OCI-LY7 (cell line): Measurements from ENCODE around the gene RAB7A. TPM values are rescaled to one million over a fixed set of nuclear protein-coding genes. Genes with fewer than 3 reads are reported as not detected.

Experiments used
- BruUV-seq: library from RNA; stranded (reverse); fragments of 400-500 nt; replicated peaks from 2 replicates; lab custom pipeline; 2021; lab: Mats Ljungman, UMichigan
- CTCF ChIA-PET: fragments of 300-600 bp; sonication (Branson Sonifier 250); formaldehyde crosslinking; loops from one replicate; lab custom pipeline; 2022; ENCODE audit warnings: antibody characterized with exemption; ENCODE audit not compliant: unreplicated experiment; lab: Charles Lee
- POLR2A ChIA-PET: fragments of 300-600 bp; sonication (Branson Sonifier 250); formaldehyde crosslinking; loops from one replicate; lab custom pipeline; 2022; ENCODE audit warnings: antibody characterized with exemption; lab: Charles Lee
- DNase-seq: peaks from one replicate; pipeline ENCODE4 v3.0.0-alpha.2; 2015; ENCODE audit warnings: low spot score
- H2AFZ ChIP-seq: fragments of 200-600 bp; sonication (generic), shearing (Covaris generic); 2 replicates; pipeline ENCODE4 v1.6.1; 2014; ENCODE audit warnings: mild to moderate bottlenecking, antibody characterized with exemption, low read length, moderate library complexity
- H3K27ac ChIP-seq: fragments of 200-600 bp; sonication (generic); 2 replicates; pipeline ENCODE4 v1.5.1; 2014; ENCODE audit warnings: mixed run types, low read depth, mild to moderate bottlenecking, moderate library complexity, low read length, inconsistent platforms; ENCODE audit not compliant: poor library complexity, severe bottlenecking
- H3K36me3 ChIP-seq: fragments of 200-600 bp; sonication (generic); 2 replicates; pipeline ENCODE4 v1.6.1; 2014; ENCODE audit warnings: mild to moderate bottlenecking, antibody characterized with exemption, low read length, moderate library complexity, mixed read lengths; ENCODE audit not compliant: insufficient read depth
- H3K4me1 ChIP-seq: fragments of 200-600 bp; sonication (generic); 2 replicates; pipeline ENCODE4 v1.5.1; 2014; ENCODE audit warnings: mild to moderate bottlenecking, low read length; ENCODE audit not compliant: insufficient read depth, poor library complexity, severe bottlenecking
- H3K4me2 ChIP-seq: fragments of 200-600 bp; sonication (generic); 2 replicates; pipeline ENCODE4 v1.6.1; 2014; ENCODE audit warnings: mild to moderate bottlenecking, low read length
- H3K4me3 ChIP-seq: fragments of 200-600 bp; sonication (generic); 2 replicates; pipeline ENCODE4 v1.5.1; 2014; ENCODE audit warnings: mild to moderate bottlenecking, low read depth, low read length; ENCODE audit not compliant: poor library complexity, severe bottlenecking
- H3K79me2 ChIP-seq: fragments of 200-600 bp; sonication (generic); 2 replicates; pipeline ENCODE4 v1.6.1; 2016; ENCODE audit warnings: low read depth, mild to moderate bottlenecking, low read length, moderate library complexity, mixed read lengths; ENCODE audit not compliant: insufficient read depth
- H3K9me2 ChIP-seq: fragments of 200-600 bp; sonication (generic); 2 replicates; pipeline ENCODE4 v1.6.1; 2016; ENCODE audit warnings: mild to moderate bottlenecking, low read length, mixed read lengths; ENCODE audit not compliant: insufficient read depth
- H3K9me3 ChIP-seq: fragments of 200-600 bp; sonication (generic); 2 replicates; pipeline ENCODE4 v1.6.1; 2014; ENCODE audit warnings: mild to moderate bottlenecking, mixed run types, low read length, mixed read lengths
- H4K20me1 ChIP-seq: fragments of 200-600 bp; sonication (generic); 2 replicates; pipeline ENCODE4 v1.6.1; 2014; ENCODE audit warnings: mild to moderate bottlenecking, antibody characterized with exemption, low read length, moderate library complexity, mixed read lengths; ENCODE audit not compliant: insufficient read depth
- EZH2phosphoT487 ChIP-seq: fragments of 200-600 bp; sonication (generic); IDR thresholded peaks from 2 replicates; pipeline ENCODE4 v1.6.1; 2018; ENCODE audit warnings: low read depth, borderline replicate concordance, mild to moderate bottlenecking, mixed run types, antibody characterized with exemption, low read length, moderate library complexity, mixed read lengths
- intact Hi-C: fragments of 100-400 bp; cut with micrococcal nuclease; formaldehyde crosslinking; loops from one replicate; pipeline ENCODE4 v1.10.0; 2022; ENCODE audit not compliant: unreplicated experiment
- total RNA-seq, 2 experiments: library from RNA; depleted of rRNA in 1 of 2; stranded (reverse); fragments of >200 nt in 1 of 2; shearing (Covaris generic) in 1 of 2; gene quantifications; 2 replicates each; pipeline ENCODE4 v1.2.3, GENCODE V29; 2014 to 2022
- TF ChIP-seq, protein P1 (sequence below): fragments of 200-600 bp; sonication (generic); conservative IDR thresholded peaks from 2 replicates; pipeline ENCODE4 v1.5.1; 2014; ENCODE audit warnings: mild to moderate bottlenecking, antibody characterized with exemption, low read length, moderate library complexity, mixed read lengths

The RAB7A gene
- total RNA-seq, 2 experiments from 2014 or later = 24.5 to 143 TPM

DNA sequence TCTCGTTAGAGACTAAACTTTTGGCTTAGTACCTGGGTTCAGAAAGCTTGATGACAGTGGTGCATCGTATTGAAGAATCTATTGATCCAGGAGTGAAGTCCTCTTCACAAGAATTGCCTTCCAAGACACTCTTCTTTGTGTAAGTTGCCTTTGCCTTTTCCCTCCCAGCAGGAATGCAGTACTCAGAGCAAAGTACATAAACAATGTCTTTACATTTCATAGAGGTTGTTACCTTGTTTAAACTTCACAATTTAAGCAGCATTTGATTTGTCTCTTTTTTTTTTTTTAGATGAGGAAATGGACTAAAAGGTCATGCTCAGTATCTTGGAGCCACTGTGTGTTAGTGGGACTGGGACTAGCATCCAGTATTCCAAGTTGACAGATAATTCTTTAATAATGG is 9.9 kb downstream of the RAB7A start:
- H2AFZ ChIP-seq = no peak overlapping the region
- DNase-seq = no peak
- intact Hi-C loops = no loop called here
- H4K20me1 ChIP-seq = peaks cover 4% of the 10 kb centered on the region
- BruUV-seq = no TSS peak
- ChIA-PET CTCF (no interaction called here), POLR2A (interaction anchor here (0.8 to 0.9 kb wide), 2 partner anchors 11 to 28 kb away, joined by 3 to 4 read pairs; no protein-coding TSS in a partner anchor)
- peaks cover 89% of the 10 kb centered on the region for H3K79me2 ChIP-seq
- no peaks in the 10 kb centered on the region for H3K9me3 ChIP-seq
- H3K27ac ChIP-seq = no peak overlapping the region
- no peaks in the 10 kb centered on the region for H3K9me2 ChIP-seq
- H3K36me3 ChIP-seq = peaks cover 68% of the 10 kb centered on the region
- no peak overlapping the region for H3K4me3 ChIP-seq
- TF ChIP-seq EZH2phosphoT487 = no peak
- TF ChIP-seq, protein P1, sequence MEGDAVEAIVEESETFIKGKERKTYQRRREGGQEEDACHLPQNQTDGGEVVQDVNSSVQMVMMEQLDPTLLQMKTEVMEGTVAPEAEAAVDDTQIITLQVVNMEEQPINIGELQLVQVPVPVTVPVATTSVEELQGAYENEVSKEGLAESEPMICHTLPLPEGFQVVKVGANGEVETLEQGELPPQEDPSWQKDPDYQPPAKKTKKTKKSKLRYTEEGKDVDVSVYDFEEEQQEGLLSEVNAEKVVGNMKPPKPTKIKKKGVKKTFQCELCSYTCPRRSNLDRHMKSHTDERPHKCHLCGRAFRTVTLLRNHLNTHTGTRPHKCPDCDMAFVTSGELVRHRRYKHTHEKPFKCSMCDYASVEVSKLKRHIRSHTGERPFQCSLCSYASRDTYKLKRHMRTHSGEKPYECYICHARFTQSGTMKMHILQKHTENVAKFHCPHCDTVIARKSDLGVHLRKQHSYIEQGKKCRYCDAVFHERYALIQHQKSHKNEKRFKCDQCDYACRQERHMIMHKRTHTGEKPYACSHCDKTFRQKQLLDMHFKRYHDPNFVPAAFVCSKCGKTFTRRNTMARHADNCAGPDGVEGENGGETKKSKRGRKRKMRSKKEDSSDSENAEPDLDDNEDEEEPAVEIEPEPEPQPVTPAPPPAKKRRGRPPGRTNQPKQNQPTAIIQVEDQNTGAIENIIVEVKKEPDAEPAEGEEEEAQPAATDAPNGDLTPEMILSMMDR = no peak
- H3K4me1 ChIP-seq = no peaks in the 10 kb centered on the region
- H3K4me2 ChIP-seq = no peak overlapping the region

DNA sequence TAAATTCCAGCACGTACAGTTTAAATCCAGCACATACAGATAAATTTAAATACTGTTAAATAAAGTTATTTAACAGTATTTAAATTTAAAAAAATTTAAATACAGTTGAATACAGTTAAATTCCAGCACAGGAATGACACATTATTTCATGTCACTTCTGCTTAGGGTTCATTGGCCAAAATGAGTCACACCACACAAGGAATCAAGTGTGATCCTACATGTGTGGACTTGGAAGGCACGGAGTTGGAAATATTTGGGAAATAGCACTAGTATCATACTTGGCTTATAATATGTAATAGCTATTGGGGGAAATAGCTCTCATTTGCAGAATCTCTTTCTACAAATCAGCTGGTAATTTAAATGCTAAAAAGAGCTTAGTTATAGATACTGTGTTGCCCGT is 10.6 kb downstream of the RAB7A start:
- H3K79me2 ChIP-seq = peaks cover 89% of the 10 kb centered on the region
- CTCF ChIA-PET = no interaction called here
- no peaks in the 10 kb centered on the region for H3K9me3 ChIP-seq
- no peak overlapping the region for H3K4me2 ChIP-seq
- no peak overlapping the region for H3K4me3 ChIP-seq
- no peaks in the 10 kb centered on the region; the same call in 1 of the 2 replicates for H4K20me1 ChIP-seq
- H2AFZ ChIP-seq = no peak overlapping the region
- H3K4me1 ChIP-seq = no peaks in the 10 kb centered on the region
- H3K9me2 ChIP-seq = no peaks in the 10 kb centered on the region
- peaks cover 68% of the 10 kb centered on the region for H3K36me3 ChIP-seq
- intact Hi-C loops = no loop called here
- POLR2A ChIA-PET = interaction anchor here (0.8 to 1.5 kb wide), 3 partner anchors 14 to 28 kb away, joined by 3 to 6 read pairs (median 4); no protein-coding TSS in a partner anchor
- TF ChIP-seq, protein P1 = no peak
- no peak for TF ChIP-seq EZH2phosphoT487
- BruUV-seq = no TSS peak
- no peak for DNase-seq
- no peak overlapping the region for H3K27ac ChIP-seq

DNA sequence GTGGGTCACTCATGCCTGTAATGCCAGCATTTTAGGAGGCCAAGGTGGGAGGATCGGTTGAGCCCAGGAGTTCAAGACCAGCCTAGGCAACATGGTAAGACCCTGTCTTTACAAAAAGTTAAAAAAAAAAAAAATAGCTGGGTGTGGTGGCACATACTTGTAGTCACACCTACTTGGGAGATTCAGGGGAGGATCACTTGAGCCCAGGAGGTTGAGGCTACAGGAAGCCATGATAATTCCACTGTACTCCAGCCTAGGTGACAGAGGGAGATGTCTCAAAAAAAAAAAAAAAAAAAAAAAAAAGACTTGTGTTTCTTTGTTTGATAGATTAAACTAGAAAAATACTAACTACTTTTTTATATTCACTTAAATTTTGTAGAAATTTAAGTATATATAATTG is 14.6 kb downstream of the RAB7A start:
- CTCF ChIA-PET = no interaction called here
- Histone ChIP-seq H3K9me2 (no peaks in the 10 kb centered on the region), H3K4me1 (no peaks in the 10 kb centered on the region), H3K4me2 (no peak overlapping the region), H3K27ac (no peak overlapping the region), H3K36me3 (peaks cover 84% of the 10 kb centered on the region), H3K79me2 (peaks cover 60% of the 10 kb centered on the region), H3K4me3 (no peak overlapping the region), H3K9me3 (no peaks in the 10 kb centered on the region; the same call in 1 of the 2 replicates), H2AFZ (no peak overlapping the region), H4K20me1 (no peaks in the 10 kb centered on the region)
- BruUV-seq = no TSS peak
- TF ChIP-seq, protein P1 = no peak
- no peak for TF ChIP-seq EZH2phosphoT487
- intact Hi-C loops = no loop called here
- DNase-seq = no peak
- POLR2A ChIA-PET = interaction anchor here (0.6 kb wide), 1 partner anchor 84 kb away, joined by 4 read pairs; no protein-coding TSS in a partner anchor
